ENCODE results near the gene C4orf51. TPM values are rescaled to one million over a fixed set of nuclear protein-coding genes. Genes with fewer than 3 reads are reported as not detected.

The C4orf51 gene
- total and polyA plus RNA-seq, 2 of the 4 experiments (the other 2 are of a cell fraction), result not detected

DNA sequence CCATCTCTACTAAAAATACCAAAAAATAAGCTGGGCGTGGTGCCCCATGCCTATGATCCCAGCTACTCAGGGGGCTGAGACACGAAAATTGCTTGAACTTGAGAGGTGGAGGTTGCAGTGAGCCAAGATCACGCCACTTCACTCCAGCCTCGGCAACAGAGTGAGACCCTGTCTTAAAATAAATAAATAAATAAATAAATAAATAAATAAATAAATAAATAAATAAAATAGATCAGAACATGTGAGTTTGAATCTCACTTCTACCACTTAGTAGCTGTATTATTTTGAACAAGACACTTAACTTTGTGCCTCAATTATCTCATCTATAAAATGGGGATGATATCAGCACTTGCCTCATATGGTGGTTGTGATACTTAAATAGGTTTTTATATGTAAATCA is 90.2 kb downstream of the C4orf51 start:
- H4K91ac ChIP-seq (ENCODE audit: insufficient read depth, low read depth, low read length), result no peak overlapping the region
- in situ Hi-C loops (cut with MboI; ENCODE audit: low sequenced_read_pairs) (no loop called here), dilution Hi-C loops (cut with HindIII; ENCODE audit: low sequenced_read_pairs, unreplicated experiment) (no loop called here), intact Hi-C loops (cut with micrococcal nuclease) (no loop called here)
- no CpG with 5 or more reads among the region's 4 CpGs for WGBS, 2 experiments (ENCODE audit: extremely low coverage in 2 of 2, insufficient read length in 1 of 2)
- DNase-seq (no peak), ATAC-seq (ENCODE audit: low read depth) (no peak)
- H2BK120ac ChIP-seq (ENCODE audit: low read depth, low read length), result no peak overlapping the region
- POLR2A ChIA-PET (ENCODE audit: unreplicated experiment), result no interaction called here
- TF ChIP-seq SMC3 (IDR thresholded peaks at IDR 0.05; ENCODE audit: low read depth, low read length) (no peak), MAZ (IDR thresholded peaks at IDR 0.05; ENCODE audit: borderline replicate concordance, low read depth, low read length) (no peak), BHLHE40 (IDR thresholded peaks at IDR 0.05; ENCODE audit: low read depth, low read length) (no peak), CHD1 (IDR thresholded peaks at IDR 0.05; ENCODE audit: low read depth, low read length) (no peak), RCOR1 (IDR thresholded peaks at IDR 0.05; ENCODE audit: insufficient replicate concordance, low read length) (no peak), POLR2A (IDR thresholded peaks at IDR 0.05; ENCODE audit: low read depth, low read length) (no peak), NFE2L2 (IDR thresholded peaks at IDR 0.05; ENCODE audit: low read depth, low read length) (no peak), MXI1 (IDR thresholded peaks at IDR 0.05; ENCODE audit: borderline replicate concordance, low read depth, low read length) (no peak), CEBPB (IDR thresholded peaks at IDR 0.05; ENCODE audit: low read depth, low read length) (no peak), RFX5 (IDR thresholded peaks at IDR 0.05; ENCODE audit: low read depth, low read length) (no peak), RAD21 (IDR thresholded peaks at IDR 0.05; ENCODE audit: low read length) (no peak), FOS (IDR thresholded peaks at IDR 0.05; ENCODE audit: low read depth, low read length) (no peak)
- TF ChIP-seq, protein P1, sequence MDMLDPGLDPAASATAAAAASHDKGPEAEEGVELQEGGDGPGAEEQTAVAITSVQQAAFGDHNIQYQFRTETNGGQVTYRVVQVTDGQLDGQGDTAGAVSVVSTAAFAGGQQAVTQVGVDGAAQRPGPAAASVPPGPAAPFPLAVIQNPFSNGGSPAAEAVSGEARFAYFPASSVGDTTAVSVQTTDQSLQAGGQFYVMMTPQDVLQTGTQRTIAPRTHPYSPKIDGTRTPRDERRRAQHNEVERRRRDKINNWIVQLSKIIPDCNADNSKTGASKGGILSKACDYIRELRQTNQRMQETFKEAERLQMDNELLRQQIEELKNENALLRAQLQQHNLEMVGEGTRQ (IDR thresholded peaks at IDR 0.05; ENCODE audit: low read depth, low read length), result no peak
- TF ChIP-seq, protein P2, sequence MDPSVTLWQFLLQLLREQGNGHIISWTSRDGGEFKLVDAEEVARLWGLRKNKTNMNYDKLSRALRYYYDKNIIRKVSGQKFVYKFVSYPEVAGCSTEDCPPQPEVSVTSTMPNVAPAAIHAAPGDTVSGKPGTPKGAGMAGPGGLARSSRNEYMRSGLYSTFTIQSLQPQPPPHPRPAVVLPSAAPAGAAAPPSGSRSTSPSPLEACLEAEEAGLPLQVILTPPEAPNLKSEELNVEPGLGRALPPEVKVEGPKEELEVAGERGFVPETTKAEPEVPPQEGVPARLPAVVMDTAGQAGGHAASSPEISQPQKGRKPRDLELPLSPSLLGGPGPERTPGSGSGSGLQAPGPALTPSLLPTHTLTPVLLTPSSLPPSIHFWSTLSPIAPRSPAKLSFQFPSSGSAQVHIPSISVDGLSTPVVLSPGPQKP (IDR thresholded peaks at IDR 0.05; ENCODE audit: borderline replicate concordance, low read depth, low read length), result no peak
- TF ChIP-seq, protein P3, sequence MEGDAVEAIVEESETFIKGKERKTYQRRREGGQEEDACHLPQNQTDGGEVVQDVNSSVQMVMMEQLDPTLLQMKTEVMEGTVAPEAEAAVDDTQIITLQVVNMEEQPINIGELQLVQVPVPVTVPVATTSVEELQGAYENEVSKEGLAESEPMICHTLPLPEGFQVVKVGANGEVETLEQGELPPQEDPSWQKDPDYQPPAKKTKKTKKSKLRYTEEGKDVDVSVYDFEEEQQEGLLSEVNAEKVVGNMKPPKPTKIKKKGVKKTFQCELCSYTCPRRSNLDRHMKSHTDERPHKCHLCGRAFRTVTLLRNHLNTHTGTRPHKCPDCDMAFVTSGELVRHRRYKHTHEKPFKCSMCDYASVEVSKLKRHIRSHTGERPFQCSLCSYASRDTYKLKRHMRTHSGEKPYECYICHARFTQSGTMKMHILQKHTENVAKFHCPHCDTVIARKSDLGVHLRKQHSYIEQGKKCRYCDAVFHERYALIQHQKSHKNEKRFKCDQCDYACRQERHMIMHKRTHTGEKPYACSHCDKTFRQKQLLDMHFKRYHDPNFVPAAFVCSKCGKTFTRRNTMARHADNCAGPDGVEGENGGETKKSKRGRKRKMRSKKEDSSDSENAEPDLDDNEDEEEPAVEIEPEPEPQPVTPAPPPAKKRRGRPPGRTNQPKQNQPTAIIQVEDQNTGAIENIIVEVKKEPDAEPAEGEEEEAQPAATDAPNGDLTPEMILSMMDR (conservative IDR thresholded peaks at IDR 0.05; ENCODE audit: low read depth, low read length), result no peak
- CTCF ChIA-PET, result no interaction called here
- no peak overlapping the region for H3K4me2 ChIP-seq (ENCODE audit: low read depth, low read length)
- no peak overlapping the region for H2BK5ac ChIP-seq (ENCODE audit: low read depth, low read length, poor library complexity, severe bottlenecking)
- H2AFZ ChIP-seq (replicated peaks; ENCODE audit: low read length, poor library complexity), result no peak overlapping the region
- H3K9me3 ChIP-seq (ENCODE audit: control insufficient read depth, insufficient read depth, low read length), result no peaks in the 10 kb centered on the region; the same call in 1 of the 2 replicates
- no peak overlapping the region for H4K5ac ChIP-seq (ENCODE audit: low read depth, low read length)
- no peak overlapping the region for H2BK15ac ChIP-seq (ENCODE audit: low read depth, low read length)
- H3K27me3 ChIP-seq (ENCODE audit: control insufficient read depth, insufficient read depth, low read length), result no peaks in the 10 kb centered on the region
- H3K79me1 ChIP-seq (ENCODE audit: low read depth in 1 of 2, low read length in 2 of 2), result no peaks in the 10 kb centered on the region; a peak in 1 of 4 replicates
- no peaks in the 10 kb centered on the region for H3K4me1 ChIP-seq (ENCODE audit: control insufficient read depth, insufficient read depth, low read length)
- H2BK20ac ChIP-seq (ENCODE audit: low read depth, low read length), result no peak overlapping the region
- H3K14ac ChIP-seq (replicated peaks; ENCODE audit: low read depth, low read length), result no peak overlapping the region
- no peak overlapping the region for H2AK9ac ChIP-seq (replicated peaks; ENCODE audit: low read depth, low read length, poor library complexity)
- no peak overlapping the region for H3K4me3 ChIP-seq (ENCODE audit: insufficient read depth, low read depth, low read length)
- no peak overlapping the region for H3K9ac ChIP-seq (ENCODE audit: low read depth, low read length)
- H3K9me1 ChIP-seq (ENCODE audit: insufficient read depth, low read length), result peaks cover 11% of the 10 kb centered on the region
- H3K27ac ChIP-seq (ENCODE audit: insufficient read depth, low read length), result no peak overlapping the region
- H4K8ac ChIP-seq (ENCODE audit: low read depth in 2 of 2, low read length in 2 of 2), result no peak overlapping the region
- H3K23ac ChIP-seq (ENCODE audit: low read depth, low read length), result no peak overlapping the region
- peaks cover 26% of the 10 kb centered on the region for H3K36me3 ChIP-seq (ENCODE audit: control insufficient read depth, insufficient read depth, low read length)
- H4K20me1 ChIP-seq (ENCODE audit: insufficient read depth, low read length), result no peaks in the 10 kb centered on the region
- no peak overlapping the region for H2AK5ac ChIP-seq (ENCODE audit: low read depth, low read length)
- no peak overlapping the region for H3K4ac ChIP-seq (ENCODE audit: low read depth, low read length)
- H3K56ac ChIP-seq (ENCODE audit: extremely low read depth, insufficient read depth, low read length), result no peak overlapping the region
- BruUV-seq (replicated peaks), result no TSS peak
- no peak overlapping the region for H3K18ac ChIP-seq (ENCODE audit: low read depth, low read length)
